LNCaP clone FGC (cell line): ENCODE data around the gene HEATR5A.
"Not testable (repeated sequence)": the region's sequence is repeated elsewhere in the genome, so short reads cannot be mapped to it uniquely, and the experiment has no call there.

Experiments
- DNase-seq: peaks from one replicate; pipeline ENCODE4 v3.0.0-alpha.2; 2011; ENCODE audit warnings: low read depth
- H3K4me3 ChIP-seq: 2 replicates; pipeline ENCODE4 v1.5.1; 2011; ENCODE audit warnings: mild to moderate bottlenecking, low read depth, low read length, control low read depth
- TF ChIP-seq, protein P1 (sequence below): IDR thresholded peaks from 2 replicates; pipeline ENCODE4 v1.5.1; 2012; ENCODE audit warnings: mild to moderate bottlenecking; ENCODE audit not compliant: control insufficient read depth, insufficient read depth; ENCODE audit errors: extremely low read depth

HEATR5A gene

DNA sequence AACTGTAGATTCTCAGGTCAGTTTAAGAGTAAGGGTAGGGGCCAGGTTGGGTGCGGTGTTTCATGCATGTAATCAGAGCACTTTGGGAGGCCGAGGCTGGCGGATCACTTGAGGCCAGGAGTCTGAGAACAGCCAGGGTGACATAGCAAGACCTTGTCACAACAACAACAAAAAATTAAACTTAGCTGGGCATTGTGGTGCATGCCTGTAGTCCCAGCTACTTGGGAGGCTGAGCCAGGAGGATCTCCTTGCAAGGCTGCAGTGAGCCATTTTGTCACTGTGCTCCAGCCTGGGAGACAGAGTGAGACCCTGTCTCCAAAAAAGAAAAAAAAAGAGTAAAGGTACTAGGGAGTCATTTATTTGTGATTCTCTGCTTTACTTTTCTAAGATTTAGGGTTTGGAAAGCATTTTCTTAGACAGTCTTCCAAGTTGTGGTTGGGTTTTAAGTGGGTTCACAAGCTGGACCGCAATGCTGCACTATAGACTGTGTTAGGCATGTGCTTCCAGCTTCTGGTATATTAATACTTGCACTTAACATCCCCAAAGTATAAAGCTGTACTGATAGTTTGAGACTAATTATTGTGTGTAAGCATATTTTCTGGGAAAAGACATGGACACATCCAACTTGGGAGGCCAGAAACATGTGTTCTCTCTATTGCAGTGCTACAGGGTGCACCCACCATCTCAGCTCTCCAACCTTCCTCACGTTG is 163.7 kb downstream of the HEATR5A start:
- TF ChIP-seq, protein P1, sequence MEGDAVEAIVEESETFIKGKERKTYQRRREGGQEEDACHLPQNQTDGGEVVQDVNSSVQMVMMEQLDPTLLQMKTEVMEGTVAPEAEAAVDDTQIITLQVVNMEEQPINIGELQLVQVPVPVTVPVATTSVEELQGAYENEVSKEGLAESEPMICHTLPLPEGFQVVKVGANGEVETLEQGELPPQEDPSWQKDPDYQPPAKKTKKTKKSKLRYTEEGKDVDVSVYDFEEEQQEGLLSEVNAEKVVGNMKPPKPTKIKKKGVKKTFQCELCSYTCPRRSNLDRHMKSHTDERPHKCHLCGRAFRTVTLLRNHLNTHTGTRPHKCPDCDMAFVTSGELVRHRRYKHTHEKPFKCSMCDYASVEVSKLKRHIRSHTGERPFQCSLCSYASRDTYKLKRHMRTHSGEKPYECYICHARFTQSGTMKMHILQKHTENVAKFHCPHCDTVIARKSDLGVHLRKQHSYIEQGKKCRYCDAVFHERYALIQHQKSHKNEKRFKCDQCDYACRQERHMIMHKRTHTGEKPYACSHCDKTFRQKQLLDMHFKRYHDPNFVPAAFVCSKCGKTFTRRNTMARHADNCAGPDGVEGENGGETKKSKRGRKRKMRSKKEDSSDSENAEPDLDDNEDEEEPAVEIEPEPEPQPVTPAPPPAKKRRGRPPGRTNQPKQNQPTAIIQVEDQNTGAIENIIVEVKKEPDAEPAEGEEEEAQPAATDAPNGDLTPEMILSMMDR = no peak
- no peak for DNase-seq
- H3K4me3 ChIP-seq = no peak overlapping the region

DNA sequence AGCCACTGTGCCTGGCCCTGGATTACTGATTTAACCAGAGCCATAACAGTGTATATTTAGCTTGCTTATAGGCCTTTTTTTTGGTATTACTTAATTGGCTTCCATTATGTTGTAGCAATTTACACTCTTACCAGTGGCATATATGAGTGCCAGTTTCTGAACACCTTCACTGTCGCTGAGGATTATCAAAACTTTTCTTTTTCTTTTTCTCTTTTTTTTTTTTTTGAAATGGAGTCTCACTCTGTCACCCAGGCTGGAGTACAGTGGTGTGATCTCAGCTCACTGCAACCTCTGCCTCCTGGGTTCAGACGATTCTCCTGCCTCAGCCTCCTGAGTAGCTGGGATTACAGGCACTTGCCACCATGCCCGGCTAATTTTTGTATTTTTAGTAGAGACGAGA is 164.4 kb downstream of the HEATR5A start:
- not testable (repeated sequence) for DNase-seq, H3K4me3 ChIP-seq

DNA sequence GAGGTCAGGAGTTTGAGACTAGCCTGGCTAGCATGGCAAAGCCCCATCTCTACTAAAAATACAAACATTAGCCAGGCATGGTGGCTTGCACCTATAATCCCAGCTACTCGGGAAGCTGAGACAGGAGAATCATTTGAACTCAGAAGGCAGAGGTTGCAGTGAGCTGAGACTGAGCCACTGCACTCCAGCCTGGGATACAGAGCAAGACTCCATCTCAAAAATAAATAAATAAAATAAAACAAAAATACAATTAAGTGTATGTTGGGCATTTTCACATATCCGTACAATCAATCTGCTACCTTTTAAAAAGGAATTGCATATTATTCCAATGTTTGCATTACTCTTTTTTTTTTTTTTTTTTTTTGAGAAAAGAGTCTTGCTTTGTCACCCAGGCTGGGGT is 165.1 kb downstream of the HEATR5A start:
- no peak for DNase-seq
- TF ChIP-seq, protein P1 = no peak
- H3K4me3 ChIP-seq = no peak overlapping the region

DNA sequence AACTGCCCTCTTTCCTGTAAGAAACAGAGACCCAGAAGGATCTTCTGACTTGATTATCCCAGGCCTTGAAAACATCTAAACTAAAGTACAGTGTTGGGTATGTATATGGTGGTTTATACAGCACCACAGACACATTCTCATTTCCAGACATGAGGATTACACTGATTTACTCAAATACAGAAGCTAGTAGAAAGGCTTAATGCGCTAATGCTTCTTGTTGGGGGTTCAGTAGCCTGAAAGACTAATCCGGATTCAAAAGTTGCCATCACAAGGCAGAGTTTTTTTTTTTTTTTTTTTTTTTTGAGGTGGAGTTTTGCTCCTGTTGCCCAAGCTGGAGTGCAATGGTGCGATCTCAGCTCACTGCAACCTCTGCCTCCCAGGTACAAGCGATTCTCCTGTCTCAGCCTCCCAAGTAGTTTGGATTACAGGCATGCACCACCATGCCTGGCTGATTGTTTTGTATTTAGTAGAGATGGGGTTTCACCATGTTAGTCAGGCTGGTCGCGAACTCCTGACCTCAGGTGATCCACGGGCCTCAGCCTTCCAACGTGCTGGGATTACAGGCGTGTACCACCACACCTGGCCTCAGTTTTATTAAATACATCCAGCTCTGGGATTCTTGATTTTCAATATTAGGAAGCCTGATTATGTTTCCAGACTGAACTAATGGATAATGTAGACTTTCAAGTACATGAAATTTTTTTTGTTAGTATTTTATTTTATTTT is 166.4 kb downstream of the HEATR5A start:
- no peak overlapping the region for H3K4me3 ChIP-seq
- DNase-seq = no peak
- TF ChIP-seq, protein P1 = no peak

DNA sequence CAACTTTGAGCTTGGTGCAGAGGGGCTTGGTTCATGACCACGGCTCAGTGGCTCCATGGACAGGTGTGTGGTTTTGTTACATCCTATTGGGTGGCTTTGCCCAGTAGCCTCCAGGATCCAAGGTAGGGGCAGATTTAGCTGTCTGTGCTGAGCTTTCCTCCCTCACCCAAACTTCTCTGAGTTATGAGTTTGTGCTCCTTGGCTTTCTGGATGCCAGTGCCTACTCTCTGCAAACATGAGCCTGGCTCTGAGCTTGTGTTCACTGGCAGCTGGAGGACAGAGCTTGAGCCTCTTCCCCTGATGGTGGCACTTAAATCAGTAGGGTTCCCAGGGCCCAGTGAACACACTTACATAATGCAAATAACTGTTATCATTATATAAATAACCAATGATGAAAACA is 167.5 kb downstream of the HEATR5A start:
- peak; percentile 34 for DNase-seq
- TF ChIP-seq, protein P1 = no peak
- no peak overlapping the region for H3K4me3 ChIP-seq

DNA sequence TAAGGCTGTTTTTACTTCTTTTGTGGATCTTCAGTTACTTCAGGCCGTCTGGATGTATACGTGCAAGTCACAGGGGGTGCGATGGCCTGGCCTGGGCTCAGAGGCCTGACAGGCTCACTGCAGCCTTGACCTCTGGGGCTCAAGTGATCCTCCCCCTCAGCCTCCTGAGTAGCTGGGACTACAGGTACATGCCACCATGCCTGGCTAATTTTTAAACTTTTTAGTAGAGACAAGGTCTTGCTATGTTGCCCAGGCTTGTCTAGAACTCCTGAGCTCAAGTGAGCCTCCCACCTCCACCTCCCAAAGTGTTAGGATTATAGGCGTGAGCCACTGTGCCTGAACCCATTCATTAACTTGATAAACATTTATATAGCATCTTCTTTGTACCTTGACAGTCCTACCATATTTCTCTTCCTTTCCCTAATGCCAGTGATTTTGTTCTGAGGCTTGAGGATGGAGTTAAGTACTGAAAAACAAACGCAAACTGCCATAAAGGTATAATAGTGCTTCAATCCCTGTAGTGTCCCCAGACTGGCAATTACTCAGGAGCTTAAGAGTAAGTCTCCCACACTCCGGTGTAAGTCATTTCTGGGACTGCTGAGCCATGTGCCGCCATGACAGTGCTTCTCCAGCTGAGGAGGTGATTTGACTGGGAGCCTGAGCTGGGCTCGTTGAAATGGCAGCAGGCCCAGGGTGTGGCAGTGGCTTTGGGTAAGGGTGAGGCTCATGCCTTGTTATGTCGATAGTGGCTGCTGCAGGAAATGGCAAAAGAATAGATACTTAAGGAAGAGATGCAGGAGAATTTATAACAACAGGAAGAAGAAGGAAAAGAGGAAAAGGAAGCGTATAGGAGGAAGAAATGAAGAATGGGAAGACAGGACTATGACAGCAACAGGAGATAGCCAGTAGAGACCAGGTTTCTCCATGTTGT is 169.1 kb downstream of the HEATR5A start:
- no peak overlapping the region for H3K4me3 ChIP-seq
- TF ChIP-seq, protein P1 = no peak
- DNase-seq = no peak

DNA sequence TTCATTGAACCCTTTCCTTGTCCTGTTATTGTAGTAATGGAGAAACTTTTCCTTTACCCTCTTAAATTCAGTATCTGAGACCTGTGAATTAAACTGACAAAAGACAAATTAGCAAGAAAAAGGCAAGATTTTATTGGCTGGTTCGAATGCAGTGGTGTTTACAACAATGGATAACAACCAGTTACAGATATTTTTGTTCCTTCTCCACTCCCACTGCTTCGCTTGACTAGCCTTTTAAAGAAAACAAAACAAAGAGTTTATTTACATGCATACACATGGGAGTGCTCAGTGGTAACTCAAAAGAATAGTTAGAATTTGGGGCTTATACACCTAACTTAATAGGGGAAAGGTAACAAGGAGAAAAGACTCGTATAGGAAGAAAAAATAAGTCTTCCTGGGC is 175.7 kb downstream of the HEATR5A start:
- no peak overlapping the region for H3K4me3 ChIP-seq
- DNase-seq = no peak
- TF ChIP-seq, protein P1 = no peak
